ENCODE data around the gene TOR1AIP1. TPM values are rescaled to one million over a fixed set of nuclear protein-coding genes. Genes with fewer than 3 reads are reported as not detected.

TOR1AIP1 gene
- total and polyA plus RNA-seq, 10 donors, result 16.2 to 71.3 (median 55.3) TPM

- Histone ChIP-seq H3K27me3 (replicated peaks in 1 of 7) (no peaks in the 10 kb centered on the region), H3K9me3 (no peaks in the 10 kb centered on the region), H3K4me1 (no peaks in the 10 kb centered on the region), H3K4me3 (no peak overlapping the region), H3K27ac (no peak overlapping the region), H3K36me3 (peaks cover 0 to 62% (median 33%) of the 10 kb centered on the region in 6 donors)
- intact Hi-C loops (cut with DNase I; ENCODE audit: low total_unique reads), result no loop called here
- DNase-seq, result no peak
- 85 to 93% (median 90%) methylated on average over 1 of the region's 1 CpG for WGBS, 5 donors
- no peak for TF ChIP-seq CTCF (IDR thresholded peaks at IDR 0.05 in 8 of 11, conservative IDR thresholded peaks at IDR 0.05 in 3 of 11)
- no peak for TF ChIP-seq POLR2AphosphoS5 (IDR thresholded peaks at IDR 0.05)
- TF ChIP-seq POLR2A (IDR thresholded peaks at IDR 0.05), result no peak
Measured at GRCh38 chr1:179921472-179921871, 39.4 kb downstream of the TOR1AIP1 start.

DNA sequence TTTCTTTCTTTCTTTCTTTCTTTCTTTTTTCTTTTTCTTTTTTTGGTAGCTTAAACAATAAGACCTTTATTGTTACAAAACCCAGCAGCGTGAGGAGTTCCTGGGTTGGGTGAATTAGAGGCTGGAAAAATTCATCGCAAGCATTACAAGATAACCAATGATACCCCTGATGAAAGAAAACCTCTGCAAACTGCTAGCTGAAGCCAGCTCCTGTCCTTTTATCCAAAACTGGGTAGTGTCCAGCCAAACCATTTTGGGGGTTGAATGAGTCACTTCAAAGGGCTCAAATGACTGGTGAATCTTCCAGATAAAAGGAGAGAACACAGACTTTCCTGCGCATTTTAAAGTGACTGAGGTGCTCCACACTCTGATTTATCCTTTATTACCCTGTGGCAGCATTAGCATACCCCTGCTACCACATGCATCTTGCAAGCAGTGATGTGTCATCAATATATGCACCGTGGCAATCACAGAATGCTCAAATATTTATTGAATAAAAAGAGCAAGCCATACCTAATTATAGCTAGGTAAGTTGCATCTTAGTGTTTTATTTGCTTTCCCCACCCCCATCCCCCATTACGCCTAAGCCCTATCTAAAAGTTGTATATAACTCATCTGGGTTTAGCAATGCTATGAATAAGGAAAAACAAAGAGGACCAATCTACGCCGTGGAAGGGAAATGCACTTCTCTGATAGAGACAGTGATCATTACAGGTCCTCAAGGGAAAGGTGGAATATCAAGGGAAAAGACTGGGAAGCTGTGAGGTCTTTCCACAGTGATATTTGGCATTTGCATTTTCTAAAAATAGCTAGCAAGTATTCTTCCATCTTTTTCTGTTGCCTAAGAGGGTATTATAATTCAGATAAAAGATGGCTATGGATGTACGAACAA, 40.1 kb downstream of the TOR1AIP1 start:
- TF ChIP-seq POLR2A (IDR thresholded peaks at IDR 0.05) (no peak), POLR2AphosphoS5 (IDR thresholded peaks at IDR 0.05) (no peak), CTCF (IDR thresholded peaks at IDR 0.05 in 8 of 11, conservative IDR thresholded peaks at IDR 0.05 in 3 of 11) (no peak)
- H3K9me3 ChIP-seq, result no peaks in the 10 kb centered on the region
- H3K27me3 ChIP-seq (replicated peaks in 1 of 7), result no peaks in the 10 kb centered on the region
- H3K4me1 ChIP-seq, result no peaks in the 10 kb centered on the region
- intact Hi-C loops (cut with DNase I; ENCODE audit: low total_unique reads), result no loop called here
- no peak overlapping the region for H3K4me3 ChIP-seq
- no peak overlapping the region for H3K27ac ChIP-seq
- no peak for DNase-seq
- peaks cover 0 to 55% (median 27%) of the 10 kb centered on the region in 6 donors for H3K36me3 ChIP-seq
- WGBS, 5 donors, result 89 to 95% (median 90%) methylated on average over 8 of the region's 8 CpGs

DNA sequence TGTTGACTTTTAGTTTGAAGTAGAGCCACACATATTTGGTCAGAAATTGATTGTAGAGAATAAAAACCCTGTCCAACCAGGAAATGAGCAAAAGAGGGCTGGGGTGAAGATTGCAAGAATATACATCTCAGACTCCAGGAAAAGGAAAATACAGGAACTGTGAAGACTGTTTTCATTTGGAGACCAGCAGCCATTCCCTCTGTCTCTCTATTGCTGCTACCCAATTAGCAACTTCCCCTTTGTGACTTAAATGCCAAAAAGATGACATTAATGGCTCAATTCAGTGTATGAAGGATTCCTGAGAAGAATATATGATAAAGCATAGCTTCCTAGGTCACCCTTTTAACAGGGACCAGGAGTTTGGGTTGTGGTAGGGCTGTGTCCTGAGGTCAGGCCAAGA, 40.9 kb downstream of the TOR1AIP1 start:
- DNase-seq, result no peak
- intact Hi-C loops (cut with DNase I; ENCODE audit: low total_unique reads), result no loop called here
- no peaks in the 10 kb centered on the region for H3K27me3 ChIP-seq (replicated peaks in 1 of 7)
- no peak overlapping the region for H3K27ac ChIP-seq
- H3K9me3 ChIP-seq, result no peaks in the 10 kb centered on the region
- no peaks in the 10 kb centered on the region for H3K4me1 ChIP-seq
- TF ChIP-seq CTCF (IDR thresholded peaks at IDR 0.05 in 8 of 11, conservative IDR thresholded peaks at IDR 0.05 in 3 of 11), result no peak
- TF ChIP-seq POLR2AphosphoS5 (IDR thresholded peaks at IDR 0.05), result no peak
- no peak for TF ChIP-seq POLR2A (IDR thresholded peaks at IDR 0.05)
- H3K4me3 ChIP-seq, result no peak overlapping the region
- peaks cover 0 to 47% (median 19%) of the 10 kb centered on the region in 6 donors for H3K36me3 ChIP-seq

DNA sequence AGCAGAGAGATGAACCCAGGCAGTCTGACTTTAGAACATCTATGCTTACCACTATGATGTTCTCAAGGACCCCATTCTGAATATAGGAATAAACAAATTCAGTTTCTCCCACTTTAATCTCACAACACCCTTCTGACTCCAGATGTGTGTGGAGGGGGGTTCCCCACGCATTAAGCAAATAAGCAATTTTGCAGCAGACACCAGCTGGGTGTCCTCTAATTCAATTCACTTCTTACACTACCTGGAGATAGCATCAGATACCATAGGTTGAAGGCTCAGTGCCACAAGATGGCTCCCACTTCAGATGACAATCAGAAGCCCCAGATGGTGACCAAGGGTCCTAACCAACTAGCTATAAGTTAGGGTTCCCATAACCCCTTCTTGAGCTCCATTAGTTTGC, 42.2 kb downstream of the TOR1AIP1 start:
- WGBS, 5 donors, result 72 to 89% (median 86%) methylated on average over 1 of the region's 1 CpG
- peaks cover 0 to 34% (median 7%) of the 10 kb centered on the region in 6 donors for H3K36me3 ChIP-seq

More for the DNA sequence above, 42.2 kb downstream of the TOR1AIP1 start:
- Histone ChIP-seq H3K4me3 (no peak overlapping the region), H3K9me3 (no peaks in the 10 kb centered on the region), H3K27ac (no peak overlapping the region), H3K27me3 (replicated peaks in 1 of 7) (no peaks in the 10 kb centered on the region), H3K4me1 (no peaks in the 10 kb centered on the region)
- intact Hi-C loops (cut with DNase I; ENCODE audit: low total_unique reads), result no loop called here
- TF ChIP-seq POLR2A (IDR thresholded peaks at IDR 0.05) (no peak), CTCF (IDR thresholded peaks at IDR 0.05 in 8 of 11, conservative IDR thresholded peaks at IDR 0.05 in 3 of 11) (no peak), POLR2AphosphoS5 (IDR thresholded peaks at IDR 0.05) (no peak)
- DNase-seq, result no peak
